Liver (tissue), 9 donors: ENCODE measurements around the gene VEGFA. TPM values are rescaled to one million over a fixed set of nuclear protein-coding genes. Genes with fewer than 3 reads are reported as not detected.

Experiments used
- DNase-seq: peaks from one replicate; pipeline ENCODE4 v3.0.0-alpha.2; 2017; ENCODE audit warnings: low spot score
- H3K27ac ChIP-seq, 2 donors: one replicate each; pipeline ENCODE4 v1.7.0; 2013; ENCODE audit warnings: inconsistent platforms in 2 of 2, low read length in 2 of 2, control low read depth in 1 of 2, low read depth in 1 of 2, mild to moderate bottlenecking in 1 of 2
- H3K27me3 ChIP-seq, 4 donors: one replicate each; pipeline versions ENCODE4 v1.6.1 to v1.7.0; 2013; ENCODE audit warnings: low read length in 3 of 4, inconsistent platforms in 1 of 4, mild to moderate bottlenecking in 1 of 4, moderate library complexity in 1 of 4; ENCODE audit not compliant: control insufficient read depth in 4 of 4, insufficient read depth in 4 of 4
- H3K36me3 ChIP-seq, 4 donors: one replicate each; pipeline versions ENCODE4 v1.6.1 to v1.7.0; 2013; ENCODE audit warnings: low read length in 3 of 4, mild to moderate bottlenecking in 3 of 4, low read depth in 1 of 4, moderate library complexity in 1 of 4; ENCODE audit not compliant: control insufficient read depth in 4 of 4, insufficient read depth in 3 of 4
- H3K4me1 ChIP-seq, 4 donors: one replicate each; pipeline versions ENCODE4 v1.6.1 to v1.7.0; 2013; ENCODE audit warnings: low read length in 3 of 4, mild to moderate bottlenecking in 3 of 4, moderate library complexity in 1 of 4; ENCODE audit not compliant: control insufficient read depth in 4 of 4, insufficient read depth in 4 of 4
- H3K4me3 ChIP-seq, 3 donors: one replicate each; pipeline versions ENCODE4 v1.6.1 to v1.7.0; 2013; ENCODE audit warnings: low read length in 3 of 3, control low read depth in 1 of 3, low read depth in 1 of 3, mild to moderate bottlenecking in 1 of 3
- H3K9ac ChIP-seq, 2 donors: one replicate each; pipeline ENCODE4 v1.7.0; 2013; ENCODE audit warnings: low read length in 2 of 2, mild to moderate bottlenecking in 2 of 2, moderate library complexity in 2 of 2, control low read depth in 1 of 2, low read depth in 1 of 2
- H3K9me3 ChIP-seq, 4 donors: one replicate each; pipeline versions ENCODE4 v1.6.1 to v1.7.0; 2013; ENCODE audit warnings: low read length in 3 of 4; ENCODE audit not compliant: control insufficient read depth in 4 of 4
- ATF3 ChIP-seq: IDR thresholded peaks from 2 replicates; pipeline ENCODE4 v1.6.1; 2016; ENCODE audit warnings: antibody characterized with exemption
- CTCF ChIP-seq: fragments of 150-350 bp; IDR thresholded peaks from 2 replicates; pipeline ENCODE4 v1.5.1; 2017; ENCODE audit warnings: improper control_type of control experiment, low read depth, low read length; ENCODE audit not compliant: missing input control
- EGR1 ChIP-seq, 2 donors: IDR thresholded peaks; 2 replicates each; pipeline ENCODE4 v1.6.1; 2016 to 2018; ENCODE audit warnings: antibody characterized with exemption in 2 of 2, low read depth in 2 of 2
- FOXA1 ChIP-seq: IDR thresholded peaks from 2 replicates; pipeline ENCODE4 v1.6.1; 2016; ENCODE audit warnings: antibody characterized with exemption
- FOXA2 ChIP-seq: IDR thresholded peaks from 2 replicates; pipeline ENCODE4 v1.6.1; 2016; ENCODE audit warnings: antibody characterized with exemption
- GABPA ChIP-seq, 2 donors: IDR thresholded peaks in 1 of 2; conservative IDR thresholded peaks in 1 of 2; 2 replicates each; pipeline ENCODE4 v1.6.1; 2016; ENCODE audit warnings: antibody characterized with exemption in 2 of 2, mild to moderate bottlenecking in 1 of 2, moderate library complexity in 1 of 2
- HNF4A ChIP-seq, 2 donors: conservative IDR thresholded peaks; 2 replicates each; pipeline ENCODE4 v1.6.1; 2016; ENCODE audit warnings: antibody characterized with exemption in 2 of 2, mild to moderate bottlenecking in 2 of 2
- HNF4G ChIP-seq: IDR thresholded peaks from 2 replicates; pipeline ENCODE4 v1.6.1; 2016; ENCODE audit warnings: antibody characterized with exemption
- JUND ChIP-seq, 2 donors: IDR thresholded peaks; 2 replicates each; pipeline ENCODE4 v1.6.1; 2016; ENCODE audit warnings: antibody characterized with exemption in 2 of 2
- MAX ChIP-seq: IDR thresholded peaks from 2 replicates; pipeline ENCODE4 v1.6.1; 2016; ENCODE audit warnings: antibody characterized with exemption
- NR2F2 ChIP-seq: IDR thresholded peaks from 2 replicates; pipeline ENCODE4 v1.6.1; 2016; ENCODE audit warnings: antibody characterized with exemption
- RAD21 ChIP-seq, 2 donors: IDR thresholded peaks; 2 replicates each; pipeline ENCODE4 v1.6.1; 2016; ENCODE audit warnings: antibody characterized with exemption in 2 of 2, mild to moderate bottlenecking in 2 of 2
- REST ChIP-seq: IDR thresholded peaks from 2 replicates; pipeline ENCODE4 v1.6.1; 2016; ENCODE audit warnings: antibody characterized with exemption, mild to moderate bottlenecking
- RXRA ChIP-seq, 2 donors: IDR thresholded peaks; 2 replicates each; pipeline ENCODE4 v1.6.1; 2017 to 2018; ENCODE audit warnings: antibody characterized with exemption in 2 of 2, mild to moderate bottlenecking in 1 of 2
- SP1 ChIP-seq: IDR thresholded peaks from 2 replicates; pipeline ENCODE4 v1.6.1; 2018; ENCODE audit warnings: antibody characterized with exemption, mild to moderate bottlenecking
- TAF1 ChIP-seq: conservative IDR thresholded peaks from 2 replicates; pipeline ENCODE4 v1.6.1; 2016; ENCODE audit warnings: antibody characterized with exemption, mild to moderate bottlenecking
- YY1 ChIP-seq: IDR thresholded peaks from 2 replicates; pipeline ENCODE4 v1.6.1; 2016; ENCODE audit warnings: antibody characterized with exemption, mild to moderate bottlenecking
- ZBTB33 ChIP-seq: IDR thresholded peaks from 2 replicates; pipeline ENCODE4 v1.6.1; 2016; ENCODE audit warnings: antibody characterized with exemption
- WGBS: extraction: QIAGEN DNeasy Blood & Tissue Kit; methylation state at CpG from one replicate; pipeline ENCODE4 v1.1.7; 2013; 5-methylcytosine and 5-hydroxymethylcytosine counted together
- polyA plus RNA-seq, 2 donors: library from polyadenylated mRNA; stranded (reverse) in 1 of 2; unstranded in 1 of 2; fragments of 200-250 nt in 1 of 2; fragments of >200 nt in 1 of 2; fragmentation: Nextera tagmentation in 1 of 2; extraction: Ambion mirVana in 1 of 2; gene quantifications; one replicate each; pipeline versions ENCODE4 v1.2.1 to v1.2.3, GENCODE V29; 2013 to 2015
- total RNA-seq, 2 donors: library from RNA; depleted of rRNA; stranded (reverse); fragments of >200 nt; gene quantifications; one replicate each; pipeline ENCODE4 v1.2.3, GENCODE V29; 2014
- donor health status: healthy.
- donor health status: healthy.
- donor health status: healthy.
- donor health status: healthy.
- donor health status: healthy.

Gene VEGFA
- total and polyA plus RNA-seq, 4 donors: 14.7 to 160 (median 65.2) TPM

GRCh38 chr6:43744491-43744890, 25.5 kb upstream of the VEGFA start (continued):
- TF ChIP-seq GABPA (IDR thresholded peaks at IDR 0.05 in 1 of 2, conservative IDR thresholded peaks at IDR 0.05 in 1 of 2) (no peak), TAF1 (no peak), HNF4G (no peak), CTCF (no peak)

GRCh38 chr6:43744931-43745727, 24.9 kb upstream of the VEGFA start:
- DNase-seq: no peak
- H3K9me3 ChIP-seq: no peaks in the 10 kb centered on the region
- WGBS: 82% methylated on average over 16 of the region's 16 CpGs
- H3K4me1 ChIP-seq: no peaks in the 10 kb centered on the region
- no peak overlapping the region for H3K27ac ChIP-seq
- TF ChIP-seq NR2F2 (no peak), REST (no peak), YY1 (no peak), JUND (IDR thresholded peaks at IDR 0.05) (no peak), HNF4G (no peak), EGR1 (IDR thresholded peaks at IDR 0.05; ENCODE audit: low read depth in 2 of 2) (no peak), FOXA2 (no peak), MAX (no peak), CTCF (no peak), FOXA1 (no peak), GABPA (IDR thresholded peaks at IDR 0.05 in 1 of 2, conservative IDR thresholded peaks at IDR 0.05 in 1 of 2) (no peak), RXRA (IDR thresholded peaks at IDR 0.05) (no peak), ZBTB33 (no peak), HNF4A (conservative IDR thresholded peaks at IDR 0.05) (no peak), ATF3 (no peak), TAF1 (no peak), RAD21 (IDR thresholded peaks at IDR 0.05) (no peak), SP1 (no peak)
- no peaks in the 10 kb centered on the region for H3K27me3 ChIP-seq
- H3K4me3 ChIP-seq: no peak overlapping the region
- H3K9ac ChIP-seq: no peak overlapping the region
- no peaks in the 10 kb centered on the region for H3K36me3 ChIP-seq
